ENCODE data around the gene YPEL1.
"Not testable (repeated sequence)": the region's sequence is repeated elsewhere in the genome, so short reads cannot be mapped to it uniquely, and the experiment has no call there.

The YPEL1 gene

GRCh38 chr22:21681566-21682370 is 53.8 kb downstream of the YPEL1 start:
- TF ChIP-seq, protein P1, sequence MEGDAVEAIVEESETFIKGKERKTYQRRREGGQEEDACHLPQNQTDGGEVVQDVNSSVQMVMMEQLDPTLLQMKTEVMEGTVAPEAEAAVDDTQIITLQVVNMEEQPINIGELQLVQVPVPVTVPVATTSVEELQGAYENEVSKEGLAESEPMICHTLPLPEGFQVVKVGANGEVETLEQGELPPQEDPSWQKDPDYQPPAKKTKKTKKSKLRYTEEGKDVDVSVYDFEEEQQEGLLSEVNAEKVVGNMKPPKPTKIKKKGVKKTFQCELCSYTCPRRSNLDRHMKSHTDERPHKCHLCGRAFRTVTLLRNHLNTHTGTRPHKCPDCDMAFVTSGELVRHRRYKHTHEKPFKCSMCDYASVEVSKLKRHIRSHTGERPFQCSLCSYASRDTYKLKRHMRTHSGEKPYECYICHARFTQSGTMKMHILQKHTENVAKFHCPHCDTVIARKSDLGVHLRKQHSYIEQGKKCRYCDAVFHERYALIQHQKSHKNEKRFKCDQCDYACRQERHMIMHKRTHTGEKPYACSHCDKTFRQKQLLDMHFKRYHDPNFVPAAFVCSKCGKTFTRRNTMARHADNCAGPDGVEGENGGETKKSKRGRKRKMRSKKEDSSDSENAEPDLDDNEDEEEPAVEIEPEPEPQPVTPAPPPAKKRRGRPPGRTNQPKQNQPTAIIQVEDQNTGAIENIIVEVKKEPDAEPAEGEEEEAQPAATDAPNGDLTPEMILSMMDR (IDR thresholded peaks at IDR 0.05; ENCODE audit: low read depth, low read length) = no peak
- no peak overlapping the region for H3K4me3 ChIP-seq (ENCODE audit: low read depth, low read length)

- TF ChIP-seq, protein P1 (IDR thresholded peaks at IDR 0.05; ENCODE audit: low read depth, low read length) = no peak
- no peak overlapping the region for H3K4me3 ChIP-seq (ENCODE audit: low read depth, low read length)
Observed at GRCh38 chr22:21680830-21681565, 54.6 kb downstream of the YPEL1 start.

DNA sequence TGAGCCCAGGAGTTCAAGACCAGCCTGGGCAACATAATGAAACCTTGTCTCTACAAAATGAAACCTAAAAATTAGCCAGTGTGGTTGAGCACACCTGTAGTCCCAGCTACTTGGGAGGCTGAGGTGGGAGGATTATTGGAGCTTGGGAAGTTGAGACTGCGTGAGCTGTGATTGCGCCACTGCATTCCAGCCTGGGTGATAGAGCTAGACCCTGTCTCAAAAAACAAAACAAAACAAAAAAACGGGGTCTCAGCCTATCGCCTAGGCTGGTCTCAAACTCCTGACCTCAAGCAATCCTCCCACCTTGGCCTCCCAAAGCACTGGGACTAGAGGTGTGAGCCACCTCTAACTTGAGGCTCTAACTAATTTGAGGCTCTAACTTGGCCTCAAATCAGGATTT is 56.2 kb downstream of the YPEL1 start:
- TF ChIP-seq, protein P1 (IDR thresholded peaks at IDR 0.05; ENCODE audit: low read depth, low read length) = no peak
- no peak overlapping the region for H3K4me3 ChIP-seq (ENCODE audit: low read depth, low read length)

GRCh38 chr22:21678842-21679241 is 56.8 kb downstream of the YPEL1 start:
- not testable (repeated sequence) for H3K4me3 ChIP-seq (ENCODE audit: low read depth, low read length)

- TF ChIP-seq, protein P1 (IDR thresholded peaks at IDR 0.05; ENCODE audit: low read depth, low read length) = no peak
- H3K4me3 ChIP-seq (ENCODE audit: low read depth, low read length) = no peak overlapping the region
Observed at GRCh38 chr22:21677606-21678443, 57.8 kb downstream of the YPEL1 start.

- no peak overlapping the region for H3K4me3 ChIP-seq (ENCODE audit: low read depth, low read length)
- TF ChIP-seq, protein P1 (IDR thresholded peaks at IDR 0.05; ENCODE audit: low read depth, low read length) = no peak
Observed at GRCh38 chr22:21674638-21675245, 60.9 kb downstream of the YPEL1 start.
